Keratinocyte (primary cell): ENCODE results near the gene UBE2O. TPM values are rescaled to one million over a fixed set of nuclear protein-coding genes. Genes with fewer than 3 reads are reported as not detected.

Experiments
- DNase-seq: peaks from one replicate; pipeline ENCODE4 v3.0.0-alpha.2; 2011; ENCODE audit warnings: low read depth, missing footprints, low spot score
- FAIRE-seq: peaks from 2 replicates; lab custom pipeline; 2011; peaks lifted over from hg19 to GRCh38; lab: Jason Lieb, UNC
- H2AFZ ChIP-seq: 2 replicates; pipeline ENCODE4 v1.6.0; 2012; ENCODE audit warnings: low read length, control low read depth, inconsistent platforms; ENCODE audit not compliant: control insufficient read depth
- H3K27ac ChIP-seq: 2 replicates; pipeline ENCODE4 v1.5.1; 2011; ENCODE audit warnings: low read length; ENCODE audit not compliant: control insufficient read depth, insufficient read depth
- H3K27me3 ChIP-seq: 3 replicates; pipeline ENCODE4 v1.6.0; 2011; ENCODE audit warnings: low read length; ENCODE audit not compliant: control insufficient read depth, insufficient read depth; ENCODE audit errors: extremely low read depth
- H3K36me3 ChIP-seq, 2 experiments: 2 replicates in 1 of 2; 3 replicates in 1 of 2; pipeline ENCODE4 v1.5.1; 2011; ENCODE audit warnings: low read length in 2 of 2, mild to moderate bottlenecking in 1 of 2; ENCODE audit not compliant: control insufficient read depth in 2 of 2, insufficient read depth in 2 of 2; ENCODE audit errors: extremely low read depth in 1 of 2
- H3K4me1 ChIP-seq: 3 replicates; pipeline ENCODE4 v1.5.1; 2011; ENCODE audit warnings: low read length; ENCODE audit not compliant: control insufficient read depth, insufficient read depth; ENCODE audit errors: extremely low read depth
- H3K4me2 ChIP-seq: 3 replicates; pipeline ENCODE4 v1.6.0; 2011; ENCODE audit warnings: low read depth, low read length; ENCODE audit not compliant: control insufficient read depth, insufficient read depth; ENCODE audit errors: extremely low read depth
- H3K4me3 ChIP-seq, 3 experiments: fragments of 200-600 bp in 1 of 3; sonication (generic) in 1 of 3; 2 replicates in 2 of 3; 3 replicates in 1 of 3; pipeline ENCODE4 v1.5.1; 2011 to 2016; ENCODE audit warnings: low read length in 3 of 3, mild to moderate bottlenecking in 3 of 3, control low read depth in 2 of 3, inconsistent platforms in 1 of 3, low read depth in 1 of 3, mixed read lengths in 1 of 3, mixed run types in 1 of 3, moderate library complexity in 1 of 3; ENCODE audit not compliant: control insufficient read depth in 2 of 3, insufficient read depth in 2 of 3; ENCODE audit errors: extremely low read depth in 1 of 3
- H3K79me2 ChIP-seq: 2 replicates; pipeline ENCODE4 v1.6.0; 2012; ENCODE audit warnings: low read length; ENCODE audit not compliant: control insufficient read depth, insufficient read depth
- H3K9ac ChIP-seq: 3 replicates; pipeline ENCODE4 v1.6.0; 2011; ENCODE audit warnings: low read length; ENCODE audit not compliant: control insufficient read depth, insufficient read depth; ENCODE audit errors: extremely low read depth
- H3K9me1 ChIP-seq: 3 replicates; pipeline ENCODE4 v1.6.0; 2011; ENCODE audit warnings: low read length; ENCODE audit not compliant: control insufficient read depth, insufficient read depth; ENCODE audit errors: extremely low read depth
- H3K9me3 ChIP-seq: 2 replicates; pipeline ENCODE4 v1.5.1; 2012; ENCODE audit warnings: low read depth, low read length; ENCODE audit not compliant: control insufficient read depth
- H4K20me1 ChIP-seq: 3 replicates; pipeline ENCODE4 v1.6.0; 2011; ENCODE audit warnings: low read length; ENCODE audit not compliant: control insufficient read depth, insufficient read depth; ENCODE audit errors: extremely low read depth
- CTCF ChIP-seq, 3 experiments: IDR thresholded peaks in 1 of 3; conservative IDR thresholded peaks in 1 of 3; optimal IDR thresholded peaks in 1 of 3; 2 replicates in 2 of 3; 3 replicates in 1 of 3; pipeline versions ENCODE3 to v1.5.1; 2011; ENCODE audit warnings: low read length in 3 of 3, mild to moderate bottlenecking in 3 of 3, moderate library complexity in 2 of 3, control low read depth in 1 of 3, inconsistent platforms in 1 of 3; ENCODE audit not compliant: insufficient read depth in 2 of 3; ENCODE audit errors: extremely low read depth in 1 of 3
- EZH2 ChIP-seq: IDR thresholded peaks from one replicate; pipeline ENCODE4 v1.6.1; 2012; ENCODE audit warnings: inconsistent platforms, mild to moderate bottlenecking, low read length, moderate library complexity
- dilution Hi-C: fragments of 300-500 bp; cut with MboI; formaldehyde crosslinking; loops from one replicate; pipeline ENCODE4 v1.7.0; 2020; ENCODE audit warnings: low sequenced_read_pairs; ENCODE audit not compliant: extremely low pct_ligation_motif_present
- polyA plus RNA-seq, 5 experiments: library from polyadenylated mRNA; depleted of rRNA in 3 of 5; stranded (reverse) in 3 of 5; stranded (forward) in 1 of 5; unstranded in 1 of 5; fragments of >200 nt; gene quantifications; 1 replicate in 1 of 5; 2 replicates in 3 of 5; 3 replicates in 1 of 5; pipeline versions ENCODE4 v1.2.1 to v1.2.3, GENCODE V29; 2011 to 2012; ENCODE audit warnings: missing spikeins in 2 of 5, low read depth in 1 of 5, low replicate concordance in 1 of 5

The UBE2O gene
- polyA plus RNA-seq, 1 donor (not counting 4 experiments of a cell fraction or from before 2014, with no cell fraction given) = 10.9 TPM

- no peak for DNase-seq
- Histone ChIP-seq H4K20me1 (no peaks in the 10 kb centered on the region), H3K9ac (no peak overlapping the region), H3K36me3 (peaks cover under 1 to 7% of the 10 kb centered on the region in 2 experiments), H3K9me3 (no peaks in the 10 kb centered on the region), H3K27me3 (no peaks in the 10 kb centered on the region), H3K4me3 (no peak overlapping the region), H3K79me2 (peaks cover 36% of the 10 kb centered on the region), H2AFZ (no peak overlapping the region), H3K4me2 (no peak overlapping the region), H3K9me1 (no peaks in the 10 kb centered on the region), H3K27ac (no peak overlapping the region), H3K4me1 (no peaks in the 10 kb centered on the region)
- no peak for FAIRE-seq
- dilution Hi-C loops = no loop called here
- TF ChIP-seq EZH2 (no peak), CTCF (optimal IDR thresholded peaks at IDR 0.05 in 1 of 3, IDR thresholded peaks at IDR 0.05 in 1 of 3, conservative IDR thresholded peaks at IDR 0.05 in 1 of 3; ENCODE audit: extremely low read depth in 1 of 3, insufficient read depth in 2 of 3, low read length in 3 of 3) (no peak)
These were observed 30.1 kb downstream of the UBE2O start for GRCh38 chr17:76422860-76423259.

- no peaks in the 10 kb centered on the region for H4K20me1 ChIP-seq
- DNase-seq (no peak), FAIRE-seq (no peak)
- H2AFZ ChIP-seq = no peak overlapping the region
- no peak overlapping the region for H3K9ac ChIP-seq
- TF ChIP-seq CTCF (optimal IDR thresholded peaks at IDR 0.05 in 1 of 3, IDR thresholded peaks at IDR 0.05 in 1 of 3, conservative IDR thresholded peaks at IDR 0.05 in 1 of 3; ENCODE audit: extremely low read depth in 1 of 3, insufficient read depth in 2 of 3, low read length in 3 of 3) = no peak
- no peak for TF ChIP-seq EZH2
- H3K9me1 ChIP-seq = no peaks in the 10 kb centered on the region
- peaks cover 4 to 7% of the 10 kb centered on the region in 2 experiments for H3K36me3 ChIP-seq
- no peaks in the 10 kb centered on the region for H3K9me3 ChIP-seq
- H3K27me3 ChIP-seq = no peaks in the 10 kb centered on the region
- H3K4me1 ChIP-seq = no peaks in the 10 kb centered on the region
- no peak overlapping the region for H3K4me2 ChIP-seq
- H3K27ac ChIP-seq = no peak overlapping the region
- peaks cover 40% of the 10 kb centered on the region for H3K79me2 ChIP-seq
- H3K4me3 ChIP-seq = no peak overlapping the region
- dilution Hi-C loops = no loop called here
These were observed 30.5 kb downstream of the UBE2O start for GRCh38 chr17:76422406-76422805.
